ENCODE measurements around the gene CRTC1. TPM values are rescaled to one million over a fixed set of nuclear protein-coding genes. Genes with fewer than 3 reads are reported as not detected.
"Not testable (repeated sequence)": the region's sequence is repeated elsewhere in the genome, so short reads cannot be mapped to it uniquely, and the experiment has no call there.

The CRTC1 gene
- total RNA-seq, 1 donor from 2014 or later = 15.5 TPM

DNA sequence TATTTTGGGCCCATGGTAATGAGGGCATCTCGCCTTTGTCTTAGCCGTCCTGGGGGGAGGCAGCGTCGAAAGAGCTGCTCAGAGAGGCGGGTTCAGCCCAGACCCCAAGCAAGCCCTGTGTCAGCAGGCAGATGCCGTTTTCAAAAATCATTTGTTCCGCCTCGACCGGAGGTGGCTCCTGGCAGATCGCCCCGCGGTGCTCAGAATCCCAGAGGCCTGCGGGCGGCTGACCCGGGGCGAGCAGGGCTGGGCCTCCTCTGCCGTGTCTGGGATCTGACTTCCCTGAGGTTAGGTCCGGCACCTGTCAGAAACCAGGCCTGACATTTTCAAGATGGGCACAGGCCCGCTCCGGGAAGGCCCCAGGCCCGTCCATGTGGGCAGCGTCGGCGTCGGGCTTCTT lies 36.1 kb downstream of the CRTC1 start:
- H3K36me3 Mint-ChIP-seq (ENCODE audit: low read depth) = peaks cover 24% of the 10 kb centered on the region
- CTCF ChIA-PET = no interaction called here
- no peak for ATAC-seq (ENCODE audit: low read depth)
- intact Hi-C loops (cut with micrococcal nuclease) = no loop called here
- POLR2A ChIA-PET = no interaction called here
- no peak overlapping the region for H3K27ac Mint-ChIP-seq
- TF ChIP-seq CTCF (IDR thresholded peaks at IDR 0.05) = no peak
- no peak for DNase-seq
- no peak overlapping the region for H3K4me3 Mint-ChIP-seq
- H3K9me3 Mint-ChIP-seq = no peaks in the 10 kb centered on the region
- peaks cover 25% of the 10 kb centered on the region for H3K4me1 Mint-ChIP-seq
- no peaks in the 10 kb centered on the region for H3K27me3 Mint-ChIP-seq

DNA sequence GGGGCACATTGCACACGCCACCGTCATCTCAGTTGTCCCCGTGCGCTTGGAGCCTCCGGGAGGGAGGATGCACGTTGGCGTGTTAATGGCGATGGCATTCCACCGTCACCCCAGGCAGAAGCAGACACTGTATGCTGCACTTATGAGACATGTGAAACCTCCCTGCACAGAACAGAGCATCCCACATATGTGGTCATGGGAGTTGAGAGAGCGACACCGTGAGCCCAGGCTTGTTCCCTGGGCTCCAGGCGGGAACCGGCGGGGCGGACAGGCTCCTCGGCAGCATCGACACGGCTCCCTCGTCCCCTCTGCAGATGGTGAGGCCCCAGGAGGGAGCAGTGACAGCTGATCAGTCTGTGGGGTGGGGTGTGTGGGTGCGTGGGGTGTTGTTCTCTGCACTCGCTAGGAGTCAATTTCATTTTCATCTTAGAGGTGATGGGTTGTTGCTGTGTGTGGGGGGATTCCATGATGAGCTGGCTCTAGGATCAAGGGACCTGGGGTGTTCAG lies 40.4 kb downstream of the CRTC1 start:
- ChIA-PET POLR2A (no interaction called here), CTCF (no interaction called here)
- Mint-ChIP-seq H3K4me3 (no peak overlapping the region), H3K9me3 (no peaks in the 10 kb centered on the region), H3K4me1 (peaks cover 4% of the 10 kb centered on the region), H3K27me3 (no peaks in the 10 kb centered on the region), H3K36me3 (ENCODE audit: low read depth) (peaks cover 23% of the 10 kb centered on the region), H3K27ac (no peak overlapping the region)
- ATAC-seq (ENCODE audit: low read depth) (no peak), DNase-seq (no peak)
- no peak for TF ChIP-seq CTCF (IDR thresholded peaks at IDR 0.05)
- intact Hi-C loops (cut with micrococcal nuclease) = no loop called here

DNA sequence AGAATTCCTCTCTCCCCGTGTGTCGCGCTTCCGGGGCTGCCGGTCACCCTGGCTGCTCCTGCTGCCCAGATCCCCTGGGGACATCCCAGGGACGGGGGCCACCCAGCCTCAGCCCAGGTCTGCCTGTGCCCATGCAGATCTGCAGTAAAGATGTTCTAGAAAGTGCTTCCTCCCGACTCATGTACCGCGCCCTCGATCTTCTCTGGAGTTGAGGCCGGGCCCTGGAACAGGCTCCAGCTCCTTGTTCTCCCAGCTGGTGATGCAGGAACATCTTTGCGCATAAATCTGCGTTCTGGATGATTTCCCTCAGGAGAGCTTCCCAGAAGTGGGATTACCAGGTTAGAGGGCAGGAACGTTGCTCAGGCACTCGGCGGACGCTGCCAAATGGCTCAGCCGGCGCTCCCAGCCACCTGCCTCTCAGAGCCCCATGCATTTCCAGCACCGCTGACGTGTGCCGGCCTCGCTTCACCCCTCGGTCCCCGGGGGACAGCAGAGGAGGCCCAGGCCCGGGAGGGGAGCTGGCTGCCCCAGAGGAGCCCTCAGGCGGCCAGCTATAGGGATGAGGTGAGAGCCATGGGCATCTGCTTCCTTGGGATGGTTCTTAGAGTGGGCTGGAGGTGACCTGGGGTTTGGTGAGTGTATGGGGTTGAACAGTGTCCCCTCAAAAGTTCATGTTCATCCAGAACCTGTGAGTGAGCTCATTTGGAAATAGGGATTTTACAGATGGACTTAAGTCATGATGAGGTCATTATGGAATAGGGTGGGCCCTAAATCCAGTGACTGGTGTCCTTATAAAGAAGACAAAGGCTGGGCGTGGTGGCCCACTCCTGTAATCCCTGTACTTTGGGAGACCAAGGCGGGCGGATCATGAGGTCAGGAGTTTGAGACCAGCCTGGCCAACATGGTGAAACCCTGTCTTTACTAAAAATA lies 42.6 kb downstream of the CRTC1 start:
- TF ChIP-seq CTCF (IDR thresholded peaks at IDR 0.05) = no peak
- DNase-seq (no peak), ATAC-seq (ENCODE audit: low read depth) (no peak)
- no peaks in the 10 kb centered on the region for H3K9me3 Mint-ChIP-seq
- no peaks in the 10 kb centered on the region for H3K4me1 Mint-ChIP-seq
- H3K27me3 Mint-ChIP-seq = no peaks in the 10 kb centered on the region
- H3K4me3 Mint-ChIP-seq = no peak overlapping the region
- H3K36me3 Mint-ChIP-seq (ENCODE audit: low read depth) = peaks cover 19% of the 10 kb centered on the region
- ChIA-PET CTCF (no interaction called here), POLR2A (interaction anchor here (0.7 kb wide), 1 partner anchor 698 kb away, joined by 5 read pairs; no protein-coding TSS in a partner anchor)
- H3K27ac Mint-ChIP-seq = no peak overlapping the region
- intact Hi-C loops (cut with micrococcal nuclease) = no loop called here

DNA sequence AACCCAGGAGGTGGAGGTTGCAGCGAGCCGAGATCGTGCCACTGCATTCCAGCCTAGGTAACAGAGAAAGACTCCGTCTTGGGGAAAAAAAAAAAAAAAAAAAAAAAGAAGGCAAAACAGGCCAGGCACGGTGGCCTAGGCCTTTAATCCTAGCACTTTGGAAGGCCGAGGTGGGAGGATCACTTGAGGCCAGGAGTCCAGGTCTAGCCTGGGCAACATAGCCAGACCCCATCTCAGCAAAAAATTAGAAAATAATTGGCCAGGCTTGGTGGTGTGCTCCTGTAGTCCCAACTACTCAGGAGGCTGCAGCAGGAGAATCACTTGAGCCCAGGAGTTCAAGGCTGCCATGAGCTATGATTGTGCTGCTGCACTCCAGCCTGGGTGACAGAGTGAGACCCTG lies 43.4 kb downstream of the CRTC1 start:
- Mint-ChIP-seq H3K9me3 (no peaks in the 10 kb centered on the region), H3K27me3 (no peaks in the 10 kb centered on the region), H3K27ac (no peak overlapping the region), H3K36me3 (ENCODE audit: low read depth) (peaks cover 19% of the 10 kb centered on the region), H3K4me1 (no peaks in the 10 kb centered on the region), H3K4me3 (no peak overlapping the region)
- intact Hi-C loops (cut with micrococcal nuclease) = no loop called here
- ATAC-seq (ENCODE audit: low read depth) (no peak), DNase-seq (no peak)
- ChIA-PET CTCF (no interaction called here), POLR2A (interaction anchor here (0.7 kb wide), 1 partner anchor 699 kb away, joined by 5 read pairs; no protein-coding TSS in a partner anchor)
- no peak for TF ChIP-seq CTCF (IDR thresholded peaks at IDR 0.05)

DNA sequence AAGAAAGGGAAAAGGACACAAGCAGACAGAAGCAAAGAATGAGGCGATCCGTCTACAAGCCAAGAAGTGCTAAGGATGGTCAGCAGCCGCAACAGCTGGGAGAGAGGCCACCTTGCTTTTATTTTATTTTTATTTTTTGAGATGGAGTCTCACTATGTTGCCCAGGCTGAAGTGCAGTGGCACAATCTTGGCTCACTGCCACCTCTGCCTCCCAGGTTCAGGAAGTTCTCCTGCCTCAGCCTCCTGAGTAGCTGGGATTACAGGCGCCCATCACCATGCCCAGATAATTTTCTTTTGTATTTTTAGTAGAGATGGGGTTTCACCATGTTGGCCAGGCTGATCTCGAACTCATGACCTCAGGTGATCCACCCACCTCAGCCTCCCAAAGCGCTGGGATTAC lies 44.1 kb downstream of the CRTC1 start:
- H3K27ac Mint-ChIP-seq, POLR2A ChIA-PET: not testable (repeated sequence)

More for the DNA sequence above, 44.1 kb downstream of the CRTC1 start:
- H3K9me3 Mint-ChIP-seq; CTCF ChIA-PET; ATAC-seq (ENCODE audit: low read depth); H3K4me1 Mint-ChIP-seq; H3K27me3 Mint-ChIP-seq; DNase-seq; intact Hi-C loops (cut with micrococcal nuclease); H3K4me3 Mint-ChIP-seq: not testable (repeated sequence)
- H3K36me3 Mint-ChIP-seq (ENCODE audit: low read depth) = peaks cover 20% of the 10 kb centered on the region
